ENCODE results near the gene MTHFR.

DNA sequence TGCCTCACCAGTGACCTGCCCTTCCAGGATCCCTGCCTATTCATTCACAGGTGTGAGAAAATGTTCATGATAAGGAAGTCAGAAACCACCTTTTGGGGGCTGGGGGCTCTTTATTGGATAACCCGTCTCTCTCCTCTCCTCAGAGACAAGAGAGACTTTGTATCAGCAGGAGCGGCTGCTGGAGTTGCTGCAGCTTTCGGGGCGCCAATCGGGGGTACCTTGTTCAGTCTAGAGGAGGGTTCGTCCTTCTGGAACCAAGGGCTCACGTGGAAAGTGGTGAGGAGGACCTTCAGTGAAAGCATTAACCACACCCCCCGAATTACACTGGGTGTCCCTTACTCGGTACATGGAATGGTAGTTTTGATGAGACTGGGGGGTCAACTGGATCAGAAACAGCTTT, 21.2 kb upstream of the MTHFR start:
- TF ChIP-seq, protein P1, sequence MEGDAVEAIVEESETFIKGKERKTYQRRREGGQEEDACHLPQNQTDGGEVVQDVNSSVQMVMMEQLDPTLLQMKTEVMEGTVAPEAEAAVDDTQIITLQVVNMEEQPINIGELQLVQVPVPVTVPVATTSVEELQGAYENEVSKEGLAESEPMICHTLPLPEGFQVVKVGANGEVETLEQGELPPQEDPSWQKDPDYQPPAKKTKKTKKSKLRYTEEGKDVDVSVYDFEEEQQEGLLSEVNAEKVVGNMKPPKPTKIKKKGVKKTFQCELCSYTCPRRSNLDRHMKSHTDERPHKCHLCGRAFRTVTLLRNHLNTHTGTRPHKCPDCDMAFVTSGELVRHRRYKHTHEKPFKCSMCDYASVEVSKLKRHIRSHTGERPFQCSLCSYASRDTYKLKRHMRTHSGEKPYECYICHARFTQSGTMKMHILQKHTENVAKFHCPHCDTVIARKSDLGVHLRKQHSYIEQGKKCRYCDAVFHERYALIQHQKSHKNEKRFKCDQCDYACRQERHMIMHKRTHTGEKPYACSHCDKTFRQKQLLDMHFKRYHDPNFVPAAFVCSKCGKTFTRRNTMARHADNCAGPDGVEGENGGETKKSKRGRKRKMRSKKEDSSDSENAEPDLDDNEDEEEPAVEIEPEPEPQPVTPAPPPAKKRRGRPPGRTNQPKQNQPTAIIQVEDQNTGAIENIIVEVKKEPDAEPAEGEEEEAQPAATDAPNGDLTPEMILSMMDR (IDR thresholded peaks at IDR 0.05), result no peak
- no peak for TF ChIP-seq POLR2A (IDR thresholded peaks at IDR 0.05)

All from adrenal gland (tissue), 5 donors.